CD4-positive, alpha-beta T cell treated with Interleukin-21 for 1 hour (primary cell): Measurements from ENCODE around the gene KPNB1.
A peak's percentile ranks its signal among the peaks of the same experiment; 100 is the strongest.

Experiments
- DNase-seq: peaks from one replicate; pipeline ENCODE4 v3.0.0-alpha.2; 2020

The KPNB1 gene

DNA sequence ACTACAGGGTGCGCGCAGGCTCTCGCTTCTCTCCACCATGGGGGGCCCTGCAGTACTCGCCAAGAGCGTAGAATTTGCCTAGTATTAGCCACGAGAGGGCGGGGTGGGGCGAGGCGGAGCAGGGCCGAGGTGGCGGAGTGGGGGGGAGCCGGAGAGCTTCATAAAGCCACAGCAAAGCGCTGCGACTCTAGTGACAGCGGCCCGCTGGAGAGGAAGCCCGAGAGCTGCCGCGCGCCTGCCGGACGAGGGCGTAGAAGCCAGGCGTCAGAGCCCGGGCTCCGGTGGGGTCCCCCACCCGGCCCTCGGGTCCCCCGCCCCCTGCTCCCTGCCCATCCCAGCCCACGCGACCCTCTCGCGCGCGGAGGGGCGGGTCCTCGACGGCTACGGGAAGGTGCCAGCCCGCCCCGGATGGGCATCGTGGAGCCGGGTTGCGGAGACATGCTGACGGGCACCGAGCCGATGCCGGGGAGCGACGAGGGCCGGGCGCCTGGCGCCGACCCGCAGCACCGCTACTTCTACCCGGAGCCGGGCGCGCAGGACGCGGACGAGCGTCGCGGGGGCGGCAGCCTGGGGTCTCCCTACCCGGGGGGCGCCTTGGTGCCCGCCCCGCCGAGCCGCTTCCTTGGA is 83.4 kb downstream of the KPNB1 start, which contains the start of gene TBX21:
Gene TBX21 (plus strand): TSS at position 190 of the 627 bp plus-strand sequence. CDS start 219 bp downstream, at position 409.
- DNase-seq = peak; percentile 93

DNA sequence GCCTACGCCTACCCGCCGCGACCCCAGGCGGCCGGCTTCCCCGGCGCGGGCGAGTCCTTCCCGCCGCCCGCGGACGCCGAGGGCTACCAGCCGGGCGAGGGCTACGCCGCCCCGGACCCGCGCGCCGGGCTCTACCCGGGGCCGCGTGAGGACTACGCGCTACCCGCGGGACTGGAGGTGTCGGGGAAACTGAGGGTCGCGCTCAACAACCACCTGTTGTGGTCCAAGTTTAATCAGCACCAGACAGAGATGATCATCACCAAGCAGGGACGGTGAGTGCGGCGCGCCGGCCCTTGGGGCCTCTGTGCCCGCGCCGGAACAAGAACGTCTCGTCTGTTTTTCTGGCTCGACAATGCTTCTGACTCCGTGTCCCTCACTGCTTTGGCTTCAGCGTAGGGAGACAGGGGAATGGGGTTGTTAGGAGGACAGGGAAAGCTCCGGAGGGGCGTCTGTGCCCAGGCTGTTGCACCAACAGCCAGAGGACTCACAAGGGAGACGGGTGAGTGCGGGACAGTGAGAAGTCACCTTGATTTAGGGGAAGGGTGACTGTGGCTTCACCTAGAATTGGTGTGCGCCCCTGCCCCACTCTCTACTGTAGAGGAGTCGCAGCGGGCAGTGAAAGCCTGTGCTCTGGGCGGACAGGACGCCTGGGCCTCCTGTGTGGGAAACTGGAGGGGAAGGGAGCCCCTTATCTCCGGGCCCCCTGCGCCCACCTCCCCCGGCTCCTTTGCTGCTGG is 84.1 kb downstream of the KPNB1 start:
- DNase-seq = no peak

DNA sequence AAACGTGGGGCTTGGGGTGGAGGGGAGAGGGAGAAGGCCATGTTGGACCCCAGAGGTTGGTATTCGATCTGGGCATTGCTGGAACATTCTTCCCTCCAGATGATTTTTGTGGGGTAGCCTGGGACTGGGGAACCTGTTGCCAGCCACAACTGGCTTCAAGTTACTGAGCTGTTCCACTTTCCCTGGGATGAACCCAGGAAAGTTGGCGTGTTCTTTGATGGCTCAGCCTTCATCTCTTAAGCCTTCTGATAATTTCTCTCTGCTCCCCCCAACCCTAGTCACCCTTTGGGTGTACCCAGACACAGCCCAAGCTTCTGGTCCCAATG is 85.4 kb downstream of the KPNB1 start:
- DNase-seq = no peak
